DMS153 treated with DMSO at 0.1 percent for 48 hours (cell line): ENCODE results near the gene SNN.

Source experiments
- DNase-seq: peaks from one replicate; lab custom pipeline; 2025; ENCODE audit not compliant: unreplicated experiment; lab: John Stamatoyannopoulos, UW

SNN gene

DNA sequence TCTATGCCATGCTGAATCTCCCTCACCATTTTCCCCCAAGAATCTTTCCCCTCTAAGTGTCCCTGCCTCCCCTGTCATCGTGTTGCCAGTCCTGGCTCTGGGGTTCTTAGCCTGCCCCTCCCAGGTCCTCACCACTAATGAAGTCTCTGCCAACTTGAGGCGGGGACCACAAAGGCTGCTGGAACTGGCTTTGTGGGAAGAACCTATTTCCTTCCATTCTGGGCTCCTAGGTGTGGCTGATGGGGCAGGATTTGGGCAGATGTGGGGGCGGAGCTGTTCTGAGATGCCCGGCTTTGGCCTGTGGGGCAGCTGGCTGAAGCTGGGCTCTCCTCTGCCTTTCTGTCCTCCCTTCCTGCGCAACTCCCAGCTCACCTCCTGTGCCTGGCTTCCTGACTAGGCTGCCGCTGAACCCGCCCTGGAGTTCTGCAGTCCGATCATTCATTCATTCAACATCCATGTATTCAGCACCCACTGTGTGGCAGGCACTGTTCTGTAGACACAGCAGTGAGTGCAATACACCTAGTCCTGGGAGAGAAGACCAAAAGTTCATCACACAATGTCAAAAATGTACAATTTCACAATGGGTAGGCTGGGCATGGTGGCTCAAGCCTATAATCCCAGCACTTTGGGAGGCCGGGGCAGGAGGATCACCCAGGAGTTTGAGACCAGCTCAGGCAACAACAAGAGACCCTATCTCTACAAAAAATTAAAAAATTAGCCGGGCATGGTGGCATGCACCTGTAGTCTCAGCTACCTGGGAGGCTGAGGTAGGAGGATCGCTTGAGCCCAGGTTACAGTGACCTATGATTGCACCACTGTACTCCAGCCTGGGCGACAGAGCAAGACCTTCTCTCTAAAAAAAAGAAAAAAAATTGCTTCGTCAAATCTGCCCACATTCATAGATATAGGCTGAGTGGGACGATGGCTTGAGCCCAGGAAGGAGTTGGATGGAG, 1.9 kb upstream of the SNN start:
- no peak for DNase-seq

DNA sequence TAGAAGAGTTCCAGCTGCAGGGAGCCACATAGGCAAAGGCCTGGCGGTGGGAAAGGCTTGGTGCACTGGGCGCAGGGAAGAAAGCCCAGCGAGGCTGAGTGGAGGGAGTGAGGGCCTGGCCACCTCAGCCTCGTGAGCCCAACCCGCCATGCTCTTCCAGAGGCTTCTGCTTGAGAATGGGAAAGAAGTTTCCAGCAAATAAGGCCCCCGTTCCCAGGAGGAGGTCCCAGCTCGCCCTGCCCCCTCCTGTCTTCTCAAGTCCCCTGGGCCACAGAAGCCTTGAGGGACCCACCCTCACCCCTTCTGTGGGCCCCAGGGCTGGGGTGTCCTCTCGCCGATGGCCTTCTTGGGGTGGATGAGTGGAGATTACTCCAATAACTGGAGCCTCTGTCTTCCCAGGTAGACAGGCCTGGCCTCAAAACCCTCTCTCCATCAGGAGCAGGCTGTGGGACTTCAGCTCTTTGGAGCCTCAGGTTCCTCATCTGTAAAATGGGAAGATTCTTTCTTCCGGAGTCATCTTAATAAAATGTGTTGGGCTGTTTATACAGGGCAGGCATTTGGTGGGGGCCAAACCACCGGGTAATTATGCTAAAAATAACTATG, 933 bp upstream of the SNN start:
- no peak for DNase-seq

DNA sequence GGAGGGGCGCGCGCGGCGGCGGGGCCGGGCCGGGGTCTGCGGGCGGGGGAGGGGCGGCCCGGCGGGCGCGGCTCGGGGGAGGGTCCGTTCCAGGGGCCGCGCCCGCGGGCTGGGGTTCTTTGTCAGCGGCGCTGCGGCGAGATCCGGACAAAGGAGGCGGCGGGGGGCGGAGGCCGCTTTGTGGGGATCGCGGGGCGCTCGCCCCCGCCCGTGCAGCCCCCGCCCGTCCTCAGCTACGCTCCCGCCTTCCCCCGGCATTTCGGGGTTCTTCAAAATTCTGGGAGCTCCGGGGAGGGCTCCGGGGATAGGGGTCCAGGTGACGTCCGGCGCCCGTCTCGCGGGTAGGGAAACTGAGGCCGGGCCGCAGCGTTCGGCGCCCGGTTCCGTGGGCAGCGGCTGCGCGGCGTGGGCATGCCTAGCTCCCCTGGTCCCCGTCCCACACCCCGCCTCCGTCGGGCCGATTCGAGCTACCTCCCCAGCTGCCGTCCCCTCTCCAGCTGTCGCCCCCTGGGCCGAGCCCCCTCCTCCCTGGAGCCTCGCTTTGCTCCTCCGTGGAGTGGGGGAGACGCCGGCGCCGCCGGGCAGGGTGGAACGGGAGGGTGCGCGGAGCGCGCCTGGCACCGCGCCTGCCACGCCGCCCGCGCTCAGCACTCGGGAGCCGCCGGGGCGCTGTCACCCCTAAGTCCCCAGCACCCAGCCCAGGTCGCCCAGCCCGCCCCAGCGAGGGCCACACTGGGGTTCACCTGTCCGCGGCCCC, 546 bp downstream of the SNN start:
- no peak for DNase-seq

DNA sequence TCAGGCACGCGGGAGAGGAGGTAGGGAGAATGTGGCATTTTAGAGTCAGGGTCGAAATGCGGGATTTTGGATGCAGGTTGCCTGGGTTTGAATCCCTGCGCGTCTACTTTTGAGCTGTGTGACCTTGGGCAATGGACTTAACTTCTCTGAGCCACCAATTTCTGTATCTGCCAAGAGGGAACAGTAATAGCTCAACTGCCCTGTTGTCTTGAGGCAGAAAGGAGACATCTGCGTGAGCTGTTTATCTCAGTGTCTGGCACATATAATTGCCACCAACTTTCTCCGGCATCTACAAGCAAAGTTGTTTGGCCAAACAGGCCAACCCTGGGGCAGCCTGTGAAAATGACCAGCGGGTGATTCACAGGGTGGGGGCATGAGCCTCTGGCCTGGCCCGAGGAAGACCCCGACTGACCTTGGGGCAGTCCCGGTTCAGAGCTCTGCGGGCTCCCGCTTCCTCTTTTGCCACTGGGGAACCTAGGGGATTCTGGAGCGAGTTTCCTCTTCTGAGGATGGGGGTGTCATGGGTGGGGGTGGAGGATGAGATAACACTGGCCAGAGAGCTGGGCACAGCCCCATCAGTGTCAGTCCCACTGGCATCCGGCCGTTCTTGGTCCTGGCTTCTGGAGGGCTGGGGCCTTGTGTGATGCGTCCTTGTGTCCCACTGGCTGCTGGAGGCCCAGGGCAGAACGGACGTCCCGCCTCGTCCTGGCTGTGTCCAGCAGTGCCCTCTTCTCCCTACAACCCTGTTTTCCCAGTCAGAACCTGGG, 1.3 kb downstream of the SNN start:
- no peak for DNase-seq

DNA sequence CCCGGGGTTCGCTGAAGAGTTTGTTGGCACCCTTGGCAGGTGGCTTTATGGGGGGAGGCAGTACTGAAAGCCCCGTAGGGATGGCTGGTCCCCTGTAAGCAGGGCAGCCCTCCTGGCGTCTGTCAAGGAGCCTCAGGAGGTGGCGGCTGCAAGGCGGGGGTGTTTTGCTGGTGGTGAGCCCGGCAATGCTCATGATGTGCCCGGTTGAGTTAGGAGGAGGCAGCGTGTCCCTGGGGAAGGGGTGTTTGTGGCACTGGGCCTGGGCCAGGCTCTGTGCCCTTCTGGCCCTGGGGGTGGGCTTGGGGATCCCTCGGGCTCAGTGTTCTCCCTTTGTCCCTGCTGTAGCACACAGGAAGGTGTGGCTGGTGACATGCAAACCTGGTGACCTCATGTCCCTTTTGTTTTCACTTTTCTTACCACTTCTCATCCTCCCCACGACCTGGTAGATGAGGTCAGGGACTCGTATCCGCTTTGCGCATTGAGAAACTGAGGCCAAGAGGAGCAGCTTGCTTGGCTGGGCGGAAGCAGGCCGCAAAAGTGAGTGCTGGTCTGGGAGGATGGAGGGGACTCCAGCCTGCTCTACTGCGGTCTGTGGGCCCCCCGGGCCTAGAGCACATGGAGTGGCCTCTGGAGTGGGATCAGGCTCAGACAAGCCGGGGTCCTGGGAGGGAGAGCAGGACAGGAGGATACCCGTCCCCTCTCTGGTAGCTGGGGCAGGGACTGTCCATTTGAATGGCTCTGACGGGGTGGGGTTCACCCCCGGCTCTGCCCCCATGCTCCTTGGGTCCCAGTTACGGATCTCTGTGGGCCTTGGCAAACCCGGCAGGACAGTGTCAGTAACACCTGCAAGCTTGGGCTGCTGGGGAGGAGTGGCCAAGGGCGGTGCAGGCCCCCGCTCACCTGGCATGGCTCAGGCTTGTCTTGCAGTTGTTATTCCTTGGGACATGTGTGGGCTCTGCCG, 2.2 kb downstream of the SNN start:
- DNase-seq = no peak

DNA sequence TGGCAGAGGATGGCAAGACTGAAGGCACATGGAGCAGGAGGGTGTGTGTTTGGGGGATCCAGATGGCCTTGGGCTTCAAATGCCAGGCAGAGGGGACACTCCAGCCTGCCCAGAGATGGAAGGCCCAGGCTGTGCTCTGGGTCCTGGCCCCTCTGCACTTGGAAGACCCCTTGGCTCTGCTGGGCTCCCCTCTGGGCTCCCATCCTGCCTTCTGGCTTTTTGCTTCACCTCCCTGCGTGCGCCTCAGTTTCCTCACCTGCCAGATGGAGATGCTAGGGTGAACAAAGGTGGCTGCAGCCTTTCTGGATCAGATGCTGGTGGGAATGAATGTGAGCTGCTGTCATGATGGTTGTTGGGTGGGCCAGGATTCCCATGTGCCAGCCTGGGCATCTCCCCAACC, 3.0 kb downstream of the SNN start:
- no peak for DNase-seq

DNA sequence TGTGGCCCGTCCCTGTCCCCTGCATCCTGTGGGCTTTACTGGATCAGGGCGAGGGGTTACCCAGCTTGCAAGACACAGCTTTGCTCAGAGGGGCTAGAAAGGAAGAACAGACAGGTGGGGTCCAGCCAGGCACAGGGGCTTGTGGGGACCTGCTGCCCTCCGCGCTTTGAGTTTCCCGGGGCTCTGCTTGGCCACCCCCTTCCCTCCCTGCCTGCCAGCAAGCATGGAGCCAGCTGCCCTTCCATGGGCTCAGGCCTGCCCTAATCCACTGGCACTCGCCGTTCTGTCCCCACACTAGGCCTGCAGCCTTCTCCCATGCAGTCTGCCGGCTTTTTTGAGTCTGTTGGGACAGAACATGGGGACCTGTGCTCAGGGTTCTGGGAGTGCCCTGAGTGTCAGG, 3.4 kb downstream of the SNN start:
- DNase-seq = no peak

DNA sequence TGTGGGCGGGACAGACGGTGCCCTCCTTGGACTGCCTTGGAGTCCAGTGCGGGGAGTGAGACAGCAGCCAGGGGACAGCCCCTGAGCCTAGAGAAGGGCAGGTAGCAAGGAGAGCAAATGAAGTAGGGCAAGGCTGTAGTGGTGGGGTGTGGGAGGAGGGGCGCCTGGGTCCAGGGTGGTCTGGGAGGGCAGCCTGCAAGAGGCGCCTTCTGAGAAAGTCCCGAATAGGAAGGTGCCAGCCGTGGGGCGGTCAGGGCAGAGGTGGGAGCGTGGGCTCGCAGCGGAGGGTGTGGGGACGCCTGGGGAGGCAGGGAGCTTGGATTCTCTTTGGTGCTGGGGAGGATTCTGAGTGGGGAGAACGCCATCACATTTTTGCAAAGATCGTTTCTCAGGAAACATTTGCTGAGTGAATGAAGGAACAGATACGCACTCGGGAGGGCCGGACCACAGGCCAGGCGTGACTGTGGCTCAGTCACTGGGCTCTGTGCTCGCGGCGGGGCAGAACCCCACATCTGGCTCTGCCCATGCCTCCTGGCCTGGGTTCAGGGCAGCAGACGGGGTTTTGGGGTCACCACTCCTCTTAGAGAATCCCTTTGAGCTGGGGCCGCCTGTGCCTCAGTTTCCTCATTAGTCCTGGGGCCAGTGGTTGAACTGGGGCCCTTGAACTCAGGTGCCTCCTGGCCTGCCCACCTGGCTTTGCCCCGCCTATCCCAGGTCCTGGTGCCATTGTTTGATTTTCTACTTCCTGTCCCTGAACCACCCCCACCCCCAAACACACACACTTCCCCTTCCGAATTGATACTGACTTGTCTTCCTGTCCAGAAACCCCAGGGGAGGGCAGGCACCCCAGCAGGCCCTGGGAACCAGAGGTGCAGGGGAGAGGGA, 4.2 kb downstream of the SNN start:
- DNase-seq = no peak

DNA sequence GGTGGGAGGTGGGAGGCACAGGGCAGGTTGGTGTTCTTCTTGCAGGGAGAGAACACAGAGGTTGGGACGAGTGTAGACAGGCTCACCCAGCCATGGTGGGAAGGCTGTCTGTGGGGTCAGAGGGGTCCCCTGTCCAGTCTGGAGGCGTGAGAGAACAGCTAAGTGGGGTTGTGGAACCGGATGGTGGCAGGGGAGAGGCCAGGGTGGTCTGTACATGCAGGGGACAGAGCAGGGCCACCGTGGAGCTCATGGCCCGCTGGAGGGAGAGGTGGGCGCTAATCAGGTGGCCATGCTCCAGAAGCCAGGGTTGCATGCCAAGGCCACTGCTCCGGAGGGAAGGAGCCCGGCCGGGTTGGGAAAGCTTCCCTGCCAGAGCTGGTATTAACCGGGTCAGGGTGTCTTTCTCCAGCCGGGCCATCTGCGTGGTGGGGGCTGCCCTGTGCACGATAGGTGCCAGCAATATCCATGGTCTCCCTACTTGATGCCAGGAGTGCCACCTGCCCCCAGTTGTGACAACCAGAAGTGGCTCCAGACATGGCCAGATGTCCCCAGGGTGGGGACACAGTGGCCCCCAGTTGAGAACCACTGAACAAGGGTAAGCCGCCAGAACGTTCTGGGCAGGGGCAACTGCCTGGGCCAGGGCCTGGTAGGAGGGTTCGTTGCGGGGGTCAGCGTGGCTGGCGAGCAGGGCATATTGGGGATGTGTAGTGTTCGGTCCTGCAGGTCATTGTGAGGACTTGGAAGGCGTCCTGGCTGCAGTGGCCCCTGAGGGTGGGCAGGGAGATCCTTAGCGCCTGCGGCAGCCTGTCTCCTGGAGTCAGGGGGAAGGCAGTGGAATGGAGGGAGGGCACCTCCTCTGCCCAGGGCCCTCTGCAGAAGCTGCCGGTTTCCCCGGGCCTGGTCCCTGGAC, 5.1 kb downstream of the SNN start:
- DNase-seq = no peak

DNA sequence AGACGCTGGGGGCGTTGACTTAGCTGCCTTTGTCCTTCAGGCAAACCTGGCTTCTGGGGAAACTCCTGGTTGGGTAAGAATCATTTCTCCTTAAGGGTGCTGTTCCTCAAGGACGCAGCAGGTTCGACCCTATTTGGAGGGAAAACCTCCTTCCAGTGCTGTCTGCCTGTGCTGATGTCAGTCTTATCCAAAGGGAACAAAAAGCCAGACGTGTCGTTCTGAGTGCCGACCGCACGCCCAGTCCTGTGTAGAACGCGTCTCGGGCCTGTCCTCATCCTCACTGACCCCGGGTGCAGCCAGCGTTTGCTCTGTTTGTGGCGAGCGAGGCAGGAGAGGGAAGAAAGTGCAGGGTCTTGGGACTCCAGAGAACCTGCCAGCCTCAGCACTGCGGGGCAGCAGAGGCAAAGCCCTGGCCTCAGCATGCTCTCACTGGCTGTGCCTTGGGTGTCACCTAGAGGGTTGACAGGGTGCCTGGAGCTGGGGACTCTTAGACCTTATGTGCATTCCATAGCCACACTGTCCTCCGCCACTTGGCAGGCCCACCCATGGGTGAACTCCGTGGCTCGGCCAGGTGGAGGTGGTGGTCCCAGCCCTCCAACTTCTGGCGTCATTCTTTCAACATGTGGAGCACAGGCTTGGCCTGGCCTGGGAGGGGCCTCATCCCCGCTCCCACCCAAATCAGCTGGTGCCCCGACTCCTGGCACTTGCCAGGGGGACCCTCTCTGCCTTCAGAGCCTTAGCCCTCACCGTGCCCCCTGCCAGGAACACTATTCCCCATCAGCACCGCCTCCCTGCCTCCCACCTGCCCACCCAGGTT, 6.0 kb downstream of the SNN start:
- DNase-seq = no peak

DNA sequence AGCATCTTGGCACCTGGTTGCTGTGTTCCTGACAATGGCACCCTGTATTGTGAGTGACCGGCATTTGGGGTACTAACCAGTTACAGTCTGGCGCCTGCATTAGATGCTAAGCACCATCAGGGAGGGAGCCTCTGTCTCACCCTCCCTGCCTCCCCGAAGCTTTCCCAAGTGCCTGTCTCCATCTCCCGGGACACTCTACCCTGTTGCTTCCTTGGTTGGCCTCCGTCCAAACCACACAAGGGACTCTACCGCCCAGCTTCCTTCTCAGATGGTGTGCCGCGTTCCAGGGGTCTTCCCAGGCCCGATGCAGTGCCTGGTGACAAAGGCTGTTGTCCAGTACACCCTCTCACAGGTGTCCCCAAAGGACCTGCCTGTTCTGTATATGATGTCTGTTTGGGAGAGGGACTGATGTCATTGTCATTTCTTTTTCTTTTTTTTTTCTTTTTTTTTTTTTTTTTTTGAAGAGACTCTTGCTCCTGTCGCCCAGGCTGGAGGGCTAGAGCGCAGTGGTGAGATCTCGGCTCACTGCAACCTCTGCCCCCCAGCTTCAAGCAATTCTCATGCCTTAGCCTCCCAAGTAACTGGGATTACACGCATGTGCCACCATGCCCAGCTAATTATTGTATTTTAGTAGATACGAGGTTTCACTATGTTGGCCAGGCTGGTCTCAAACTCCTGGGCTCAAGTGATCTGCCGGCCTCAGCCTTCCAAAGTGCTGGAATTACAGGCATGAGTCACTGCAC, 6.7 kb downstream of the SNN start:
- no peak for DNase-seq

DNA sequence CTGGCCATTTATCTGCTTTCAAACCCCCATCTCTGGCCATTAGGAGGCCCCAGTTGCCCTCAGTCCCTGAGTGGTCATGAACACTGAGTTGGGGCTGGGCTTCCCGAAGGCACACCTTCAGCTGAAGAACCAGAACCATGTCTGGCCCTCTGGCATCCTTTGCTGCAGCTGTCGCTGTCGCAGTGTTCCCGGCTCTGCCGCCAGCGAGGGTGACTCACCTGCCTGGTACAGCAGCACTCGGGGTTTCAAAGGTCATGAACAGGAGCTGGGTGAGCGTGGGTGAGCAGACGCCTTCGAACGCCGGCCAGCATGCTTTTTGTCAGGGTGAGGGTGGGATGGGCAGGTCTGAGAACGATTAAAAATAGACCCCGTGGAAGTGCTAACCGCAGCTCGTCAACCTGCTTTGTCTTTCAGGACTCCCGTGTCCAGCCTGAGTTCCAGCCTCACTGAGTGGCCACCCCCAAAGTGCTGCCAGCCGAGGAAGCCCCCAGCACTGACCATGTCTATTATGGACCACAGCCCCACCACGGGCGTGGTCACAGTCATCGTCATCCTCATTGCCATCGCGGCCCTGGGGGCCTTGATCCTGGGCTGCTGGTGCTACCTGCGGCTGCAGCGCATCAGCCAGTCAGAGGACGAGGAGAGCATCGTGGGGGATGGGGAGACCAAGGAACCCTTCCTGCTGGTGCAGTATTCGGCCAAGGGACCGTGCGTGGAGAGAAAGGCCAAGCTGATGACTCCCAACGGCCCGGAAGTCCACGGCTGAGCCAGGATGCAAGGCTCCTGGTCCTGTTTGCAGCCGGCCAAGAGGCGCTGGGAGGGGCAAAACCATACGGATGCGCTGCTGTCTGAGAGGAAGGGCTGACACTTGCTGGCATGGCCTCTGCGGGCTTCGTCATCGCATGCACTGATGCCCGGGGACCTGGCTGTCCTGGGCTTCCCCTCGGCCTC, 7.6 kb downstream of the SNN start:
- DNase-seq = no peak

DNA sequence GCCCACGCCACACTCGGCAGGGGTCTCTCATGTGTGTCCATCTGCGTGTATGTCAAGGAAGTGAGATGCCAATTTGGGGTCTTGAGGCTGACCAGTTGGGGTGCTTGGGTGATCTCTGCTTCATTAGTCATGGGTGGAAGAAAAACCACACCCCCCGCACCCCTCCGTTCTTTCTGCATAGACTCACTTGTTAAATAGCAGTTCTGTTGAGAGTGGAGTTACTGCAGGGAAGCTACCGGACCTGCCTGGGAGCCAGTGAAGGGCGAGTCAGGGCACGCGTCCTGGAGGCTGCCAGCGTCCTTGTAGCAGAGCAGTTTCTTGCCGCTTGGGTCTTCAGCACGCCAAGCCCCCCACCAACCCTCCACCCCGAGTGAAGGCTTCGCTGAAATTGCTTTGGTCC, 8.5 kb downstream of the SNN start:
- DNase-seq = no peak

DNA sequence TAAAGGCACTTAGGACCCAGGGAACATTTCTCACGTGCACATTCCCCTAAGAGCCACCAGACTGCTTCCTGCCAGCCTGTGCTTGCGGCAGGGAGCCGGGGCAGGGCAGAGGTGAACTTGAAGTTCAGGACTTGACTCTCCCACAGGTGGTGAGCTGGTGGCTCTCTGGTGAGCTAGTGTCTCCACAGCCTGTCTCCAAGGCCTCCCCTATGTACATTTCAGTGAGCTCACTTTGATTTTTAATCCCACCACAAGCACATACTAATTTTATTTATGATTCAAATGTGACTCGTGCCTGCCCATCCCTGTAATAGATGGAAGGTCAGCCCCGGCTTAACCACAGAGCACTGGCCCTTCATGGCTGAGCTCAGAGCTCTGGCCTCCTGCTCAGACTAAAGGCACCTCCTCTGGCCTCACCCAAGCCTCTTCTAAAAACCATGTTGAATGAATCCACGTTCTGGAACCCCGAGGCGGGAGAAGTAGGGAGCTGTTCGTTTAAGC, 9.2 kb downstream of the SNN start:
- no peak for DNase-seq
